Omental fat pad (tissue), 4 donors: ENCODE data around the gene IFI6. TPM values are rescaled to one million over a fixed set of nuclear protein-coding genes. Genes with fewer than 3 reads are reported as not detected.
"Not testable (repeated sequence)": the region's sequence is repeated elsewhere in the genome, so short reads cannot be mapped to it uniquely, and the experiment has no call there.

Experiments
- ATAC-seq: fragments of 150-250 bp; one replicate; pipeline ENCODE4 v1.9.1; 2016; ENCODE audit warnings: mild to moderate bottlenecking, moderate library complexity; ENCODE audit not compliant: low FRiP score
- DNase-seq: peaks from one replicate; pipeline ENCODE4 v3.0.0-alpha.2; 2019; ENCODE audit warnings: low spot score
- total RNA-seq, 4 donors: library from RNA; depleted of rRNA; stranded (reverse); fragments of >200 nt; gene quantifications; one replicate each; pipeline ENCODE4 v1.1.0, GENCODE V29; 2016
- TF ChIP-seq, protein P1 (sequence below), 3 donors: fragments of 450-650 bp; IDR thresholded peaks; one replicate each; pipeline ENCODE4 v1.5.1; 2016 to 2017; ENCODE audit warnings: antibody characterized with exemption in 3 of 3, mild to moderate bottlenecking in 3 of 3, moderate library complexity in 2 of 3

Gene IFI6
- total RNA-seq, 4 donors from 2014 or later: 28.2 to 88.4 (median 69.6) TPM

DNA sequence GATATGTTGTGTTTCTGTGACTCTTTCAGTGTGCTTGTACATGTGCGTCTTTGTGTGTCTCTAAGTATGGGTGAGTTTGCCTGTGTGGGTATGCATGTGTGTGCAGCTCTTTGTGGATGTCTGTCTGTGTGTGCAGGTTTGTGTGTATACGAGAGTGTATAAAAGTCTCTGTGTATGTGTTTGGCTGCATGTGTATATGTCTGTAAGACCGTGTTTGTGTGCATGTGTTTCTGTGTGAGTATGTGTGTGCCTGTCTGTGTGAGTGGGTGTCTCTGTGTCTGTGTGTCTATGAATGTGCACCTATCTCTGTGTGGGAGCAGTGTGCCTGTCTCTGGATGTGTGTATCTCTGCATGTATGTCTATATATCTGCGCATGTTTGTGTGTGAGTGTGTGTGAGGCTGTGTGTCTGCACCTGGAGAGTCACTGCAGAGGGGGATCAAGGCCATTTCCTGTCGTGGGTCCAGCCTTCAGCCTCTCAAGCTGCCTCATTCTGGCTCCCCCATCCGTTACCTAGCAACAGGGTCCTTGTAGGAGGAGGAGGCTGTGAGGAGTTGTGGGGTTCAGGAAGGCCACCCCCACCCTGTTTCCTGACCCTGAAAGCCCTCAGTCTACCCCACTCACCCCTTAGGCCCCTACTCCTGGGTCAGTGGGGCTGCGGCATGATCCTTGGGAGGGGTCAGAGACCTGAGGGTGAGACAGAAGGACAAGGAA lies 47.4 kb downstream of the IFI6 start:
- ATAC-seq: no peak
- DNase-seq: no peak
- TF ChIP-seq, protein P1, sequence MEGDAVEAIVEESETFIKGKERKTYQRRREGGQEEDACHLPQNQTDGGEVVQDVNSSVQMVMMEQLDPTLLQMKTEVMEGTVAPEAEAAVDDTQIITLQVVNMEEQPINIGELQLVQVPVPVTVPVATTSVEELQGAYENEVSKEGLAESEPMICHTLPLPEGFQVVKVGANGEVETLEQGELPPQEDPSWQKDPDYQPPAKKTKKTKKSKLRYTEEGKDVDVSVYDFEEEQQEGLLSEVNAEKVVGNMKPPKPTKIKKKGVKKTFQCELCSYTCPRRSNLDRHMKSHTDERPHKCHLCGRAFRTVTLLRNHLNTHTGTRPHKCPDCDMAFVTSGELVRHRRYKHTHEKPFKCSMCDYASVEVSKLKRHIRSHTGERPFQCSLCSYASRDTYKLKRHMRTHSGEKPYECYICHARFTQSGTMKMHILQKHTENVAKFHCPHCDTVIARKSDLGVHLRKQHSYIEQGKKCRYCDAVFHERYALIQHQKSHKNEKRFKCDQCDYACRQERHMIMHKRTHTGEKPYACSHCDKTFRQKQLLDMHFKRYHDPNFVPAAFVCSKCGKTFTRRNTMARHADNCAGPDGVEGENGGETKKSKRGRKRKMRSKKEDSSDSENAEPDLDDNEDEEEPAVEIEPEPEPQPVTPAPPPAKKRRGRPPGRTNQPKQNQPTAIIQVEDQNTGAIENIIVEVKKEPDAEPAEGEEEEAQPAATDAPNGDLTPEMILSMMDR (IDR thresholded peaks at IDR 0.05): no peak

DNA sequence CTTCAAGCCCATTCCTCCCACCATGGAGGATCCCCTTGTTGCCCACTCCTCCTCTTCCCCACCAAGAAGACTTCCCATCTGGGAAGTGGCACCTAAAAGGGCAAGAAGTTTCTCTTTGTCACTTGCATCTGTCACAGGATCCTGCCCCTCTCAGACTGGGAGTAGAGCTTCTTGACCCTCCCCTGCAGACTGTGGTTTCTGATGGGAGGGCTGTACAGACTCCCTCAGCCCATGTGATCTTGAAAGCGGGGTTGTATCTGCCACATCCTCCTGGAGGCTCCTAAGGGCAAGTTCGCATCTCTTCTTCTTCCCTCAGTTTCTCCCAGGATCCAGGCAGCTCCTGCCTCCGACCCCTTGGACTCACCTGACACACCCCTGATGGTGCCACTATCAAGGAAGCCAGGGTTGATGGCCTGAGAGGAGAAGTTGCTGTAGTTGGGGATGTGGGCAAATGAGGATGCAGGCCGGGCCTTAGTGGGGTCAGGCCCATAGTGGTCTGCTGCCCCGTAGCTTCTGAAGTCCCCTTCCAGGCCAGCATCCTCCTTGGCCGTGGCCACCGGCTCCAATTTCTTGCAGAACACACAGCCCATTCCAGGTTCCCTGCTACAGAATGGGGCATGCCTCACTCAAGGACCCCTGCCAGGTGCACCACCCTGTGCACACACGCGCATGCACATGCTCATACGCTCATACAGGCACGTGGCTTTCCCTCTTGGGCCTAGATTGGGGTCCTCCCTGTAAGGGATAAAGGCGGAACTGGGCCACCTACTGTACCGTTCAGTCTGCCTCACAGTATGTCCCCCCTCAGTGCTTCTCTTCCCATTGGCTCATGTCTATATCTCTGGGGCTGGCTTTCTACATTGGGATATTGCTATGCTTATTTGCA lies 48.4 kb downstream of the IFI6 start:
- TF ChIP-seq, protein P1 (IDR thresholded peaks at IDR 0.05): no peak
- ATAC-seq (no peak), DNase-seq (no peak)

DNA sequence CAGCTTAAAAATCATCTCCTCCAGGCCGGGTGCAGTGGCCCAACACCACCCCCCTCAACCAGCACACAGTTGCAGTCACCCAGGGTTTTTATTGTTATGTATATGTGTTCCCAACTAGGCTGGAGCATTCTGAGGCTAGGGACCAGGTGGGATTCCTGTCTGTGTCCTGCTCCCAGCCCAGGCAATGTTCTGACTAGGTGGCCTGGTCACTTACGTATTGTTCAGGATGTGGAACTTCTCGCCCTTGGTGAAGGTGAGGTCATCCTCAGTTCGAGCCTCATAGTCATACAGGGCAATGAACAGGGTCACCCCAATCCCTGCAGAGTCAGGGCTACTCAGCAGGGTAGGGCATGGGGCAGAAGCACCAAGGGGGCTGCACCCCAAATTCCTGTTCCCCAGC lies 49.2 kb downstream of the IFI6 start:
- ATAC-seq: no peak
- no peak for DNase-seq
- TF ChIP-seq, protein P1 (IDR thresholded peaks at IDR 0.05): no peak

DNA sequence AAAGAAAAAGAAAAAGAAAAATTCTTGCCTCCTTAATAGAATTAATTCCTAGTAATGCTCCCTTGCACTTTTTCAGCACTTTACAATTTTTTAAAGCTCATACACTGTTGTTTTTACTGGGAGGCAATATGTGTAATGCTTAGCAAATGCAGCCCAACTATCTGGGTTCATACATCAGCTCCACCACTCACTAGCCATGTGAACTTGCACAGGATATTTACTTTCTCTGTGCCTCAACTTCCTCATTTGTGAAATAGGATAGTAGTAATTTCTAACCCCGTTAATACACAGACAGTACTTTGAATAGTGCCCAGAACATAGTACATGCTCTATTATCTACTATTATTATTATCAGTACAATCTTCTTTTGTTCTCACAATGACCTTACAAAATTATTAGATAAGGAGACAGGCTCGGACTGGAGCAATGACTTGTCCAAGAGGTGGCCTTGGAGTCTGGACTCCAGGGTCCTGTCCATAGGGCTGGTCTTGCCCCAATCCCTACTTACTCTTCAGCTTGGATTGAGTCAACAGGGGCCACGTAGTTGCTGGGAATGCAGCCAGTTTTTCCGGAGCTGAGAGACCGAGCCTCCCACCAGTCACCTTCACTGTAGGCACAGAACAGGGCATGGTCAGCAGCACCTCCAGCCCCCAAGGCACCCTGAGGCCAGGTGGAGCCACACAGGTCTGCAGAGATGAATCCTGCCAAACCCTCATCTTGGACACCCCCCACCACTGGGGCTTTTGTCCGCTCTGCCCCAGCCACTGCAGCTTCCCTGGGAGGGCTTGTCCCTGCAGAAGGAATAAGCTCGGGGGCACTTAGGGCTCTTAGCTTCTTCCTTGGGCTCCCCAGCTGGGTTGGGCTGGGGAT lies 50.7 kb downstream of the IFI6 start:
- TF ChIP-seq, protein P1 (IDR thresholded peaks at IDR 0.05): no peak
- DNase-seq (no peak), ATAC-seq (no peak)

DNA sequence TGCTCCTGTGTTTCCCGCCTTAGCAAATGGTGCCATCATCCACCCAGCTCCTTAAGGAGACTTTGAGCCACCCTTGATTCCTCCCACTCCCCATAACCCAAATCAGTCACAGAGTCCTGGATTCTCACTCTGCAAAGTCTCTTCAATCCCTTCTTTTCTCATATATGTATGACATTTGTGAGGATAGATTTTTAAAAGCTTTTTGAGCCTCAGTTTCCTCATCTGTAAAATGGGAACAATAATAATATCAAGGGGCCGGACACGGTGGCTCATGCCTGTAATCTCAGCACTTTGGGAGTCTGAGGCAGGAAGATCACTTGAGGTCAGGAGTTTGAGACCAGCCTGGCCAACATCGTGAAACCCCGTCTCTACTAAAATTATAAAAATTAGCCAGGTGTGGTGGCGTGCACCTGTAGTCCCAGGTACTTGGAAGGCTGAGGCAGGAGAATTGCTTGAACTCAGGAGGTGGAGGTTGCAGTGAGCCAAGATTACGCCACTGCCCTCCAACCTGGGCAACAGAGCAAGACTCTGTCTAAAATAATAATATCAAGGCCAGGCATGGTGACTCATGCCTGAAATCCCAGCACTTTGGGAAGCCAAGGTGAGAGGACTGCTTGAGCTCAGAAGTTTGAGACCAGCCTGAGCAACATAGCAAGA lies 52.1 kb downstream of the IFI6 start:
- DNase-seq, ATAC-seq: not testable (repeated sequence)

DNA sequence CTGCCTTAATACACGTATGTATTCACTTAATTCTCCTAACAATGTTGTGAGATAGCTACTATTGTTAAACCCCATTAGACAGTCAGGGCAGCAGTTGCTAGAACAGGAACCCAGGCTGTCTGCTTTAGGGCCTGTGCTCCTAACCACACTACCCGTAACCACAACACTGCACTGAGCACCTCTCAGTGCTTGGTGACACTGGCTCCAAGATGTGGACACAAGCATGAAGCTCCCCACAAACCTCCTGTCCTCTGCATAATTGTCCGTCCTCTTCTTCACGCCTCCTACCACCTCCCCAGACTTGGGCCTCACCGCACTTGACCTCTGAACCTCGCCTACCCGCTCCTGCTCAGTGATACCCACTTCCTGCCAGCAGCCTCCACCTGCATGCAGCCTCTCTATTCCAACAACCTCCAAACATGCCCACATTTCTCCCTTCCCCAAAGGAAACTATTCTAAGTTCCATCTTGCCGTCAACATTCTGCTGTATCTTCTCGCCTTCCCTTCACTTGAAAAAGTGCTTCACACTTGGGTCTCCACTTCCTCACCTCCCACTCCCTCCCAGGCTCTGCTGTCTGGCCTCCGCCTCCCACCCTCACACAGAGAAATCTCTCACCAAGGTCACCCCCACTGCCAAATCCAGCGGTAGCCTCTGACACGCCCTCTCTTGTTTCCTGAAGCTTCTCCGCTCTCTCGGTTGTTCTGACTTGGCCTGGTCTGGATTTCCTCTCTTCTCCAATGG lies 53.5 kb downstream of the IFI6 start:
- ATAC-seq (no peak), DNase-seq (no peak)

More for the DNA sequence above, 53.5 kb downstream of the IFI6 start:
- TF ChIP-seq, protein P1 (IDR thresholded peaks at IDR 0.05): no peak
